ENCODE measurements around the gene ATP5F1D. TPM values are rescaled to one million over a fixed set of nuclear protein-coding genes. Genes with fewer than 3 reads are reported as not detected.

Gene ATP5F1D
- total RNA-seq, 1 donor from 2014 or later = 172 TPM

GRCh38 chr19:1224047-1224825 lies 17.3 kb upstream of the ATP5F1D start:
- intact Hi-C loops (cut with micrococcal nuclease) = no loop called here
- Mint-ChIP-seq H3K36me3 (ENCODE audit: low read depth) (peaks cover 23% of the 10 kb centered on the region), H3K9me3 (no peaks in the 10 kb centered on the region), H3K27ac (no peak overlapping the region), H3K4me3 (no peak overlapping the region), H3K27me3 (no peaks in the 10 kb centered on the region), H3K4me1 (peaks cover 2% of the 10 kb centered on the region)
- ATAC-seq (ENCODE audit: low read depth) (no peak), DNase-seq (no peak)
- ChIA-PET CTCF (no interaction called here), POLR2A (interaction anchor here (0.7 kb wide), 1 partner anchor 107 kb away, joined by 3 read pairs; no protein-coding TSS in a partner anchor)
- TF ChIP-seq CTCF (IDR thresholded peaks at IDR 0.05) = no peak

- intact Hi-C loops (cut with micrococcal nuclease) = no loop called here
- Mint-ChIP-seq H3K27me3 (no peaks in the 10 kb centered on the region), H3K27ac (no peak overlapping the region), H3K36me3 (ENCODE audit: low read depth) (peaks cover 23% of the 10 kb centered on the region), H3K9me3 (no peaks in the 10 kb centered on the region), H3K4me1 (peaks cover 2% of the 10 kb centered on the region), H3K4me3 (no peak overlapping the region)
- TF ChIP-seq CTCF (IDR thresholded peaks at IDR 0.05) = no peak
- ChIA-PET CTCF (interaction anchor here (1.0 kb wide), 1 partner anchor 20 kb away, joined by 3 read pairs; no protein-coding TSS in a partner anchor), POLR2A (interaction anchor here (0.7 kb wide), 1 partner anchor 108 kb away, joined by 3 read pairs; no protein-coding TSS in a partner anchor)
- DNase-seq (no peak), ATAC-seq (ENCODE audit: low read depth) (no peak)
Observed at GRCh38 chr19:1224847-1225246, 16.7 kb upstream of the ATP5F1D start.

- Mint-ChIP-seq H3K36me3 (ENCODE audit: low read depth) (peaks cover 23% of the 10 kb centered on the region), H3K4me3 (no peak overlapping the region), H3K9me3 (no peaks in the 10 kb centered on the region), H3K27ac (no peak overlapping the region), H3K27me3 (no peaks in the 10 kb centered on the region), H3K4me1 (peaks cover 2% of the 10 kb centered on the region)
- CTCF ChIA-PET = interaction anchor here (1.0 kb wide), 2 partner anchors 18 to 19 kb away, joined by 3 read pairs; no protein-coding TSS in a partner anchor
- no peak for DNase-seq
- intact Hi-C loops (cut with micrococcal nuclease) = no loop called here
- ATAC-seq (ENCODE audit: low read depth) = no peak
- POLR2A ChIA-PET = no interaction called here
- no peak for TF ChIP-seq CTCF (IDR thresholded peaks at IDR 0.05)
Observed at GRCh38 chr19:1225440-1226226, 15.9 kb upstream of the ATP5F1D start.

GRCh38 chr19:1226227-1226518 lies 15.4 kb upstream of the ATP5F1D start:
- Mint-ChIP-seq H3K27ac (no peak overlapping the region), H3K4me3 (no peak overlapping the region), H3K27me3 (no peaks in the 10 kb centered on the region), H3K36me3 (ENCODE audit: low read depth) (peaks cover 18% of the 10 kb centered on the region), H3K9me3 (no peaks in the 10 kb centered on the region), H3K4me1 (peaks cover 2% of the 10 kb centered on the region)
- TF ChIP-seq CTCF (IDR thresholded peaks at IDR 0.05) = no peak
- DNase-seq = no peak
- ChIA-PET CTCF (interaction anchor here (1.0 kb wide), 1 partner anchor 18 kb away, joined by 3 read pairs; no protein-coding TSS in a partner anchor), POLR2A (no interaction called here)
- ATAC-seq (ENCODE audit: low read depth) = no peak
- intact Hi-C loops (cut with micrococcal nuclease) = no loop called here
